ENCODE results near the gene PCBP3. TPM values are rescaled to one million over a fixed set of nuclear protein-coding genes. Genes with fewer than 3 reads are reported as not detected.

The PCBP3 gene
- total and polyA plus RNA-seq, 2 of the 8 experiments (the other 6 are each of a cell fraction or from before 2014, with no cell fraction given) = 3.5 to 6.3 TPM

- H3K4me2 ChIP-seq (ENCODE audit: insufficient read depth in 1 of 2, low read depth in 2 of 2, low read length in 2 of 2) = no peak overlapping the region
- POLR2A ChIA-PET (ENCODE audit: partially characterized antibody) = no interaction called here
- H3K4ac ChIP-seq (replicated peaks; ENCODE audit: insufficient read length, low read depth, low read length) = no peak overlapping the region
- H3K23ac ChIP-seq (ENCODE audit: insufficient read length) = no peak overlapping the region
- H3K23me2 ChIP-seq (ENCODE audit: low read depth, low read length) = no peaks in the 10 kb centered on the region
- H2BK20ac ChIP-seq (ENCODE audit: low read length) = no peak overlapping the region
- peaks cover 0 to 4% (median 0%) of the 10 kb centered on the region in 4 experiments; a peak in 2 of 7 replicates for H3K27me3 ChIP-seq (replicated peaks in 1 of 4; ENCODE audit: control insufficient read depth in 3 of 4, extremely low read depth in 1 of 4, insufficient read depth in 3 of 4, low read length in 3 of 4)
- H2BK15ac ChIP-seq (ENCODE audit: low read length) = no peak overlapping the region
- H3K79me1 ChIP-seq (ENCODE audit: low read depth, low read length) = no peaks in the 10 kb centered on the region; the same call in 1 of the 2 replicates
- H3K56ac ChIP-seq (replicated peaks; ENCODE audit: insufficient read length, low read depth, low read length) = no peak overlapping the region
- WGBS, 2 experiments (ENCODE audit: extremely low coverage in 1 of 2, insufficient coverage in 1 of 2, insufficient read length in 1 of 2, insufficient replicate concordance in 2 of 2, low coverage in 1 of 2, low lambda C conversion rate in 2 of 2, missing lambda C conversion rate in 1 of 2) = 91% methylated on average over 12 of the region's 12 CpGs; no CpG with 5 or more reads in 1 of the 2 experiments
- H2AK5ac ChIP-seq (ENCODE audit: low read depth, low read length) = no peak overlapping the region
- H2AFZ ChIP-seq (ENCODE audit: low read length) = no peak overlapping the region
- peaks cover 3 to 13% of the 10 kb centered on the region in 2 experiments; a peak in 3 of 4 replicates for H3K9me3 ChIP-seq (ENCODE audit: insufficient read depth in 2 of 2, low read depth in 1 of 2, low read length in 1 of 2)
- no peak overlapping the region for H3K27ac ChIP-seq (ENCODE audit: low read depth, low read length)
- no peak overlapping the region for H3K14ac ChIP-seq (ENCODE audit: insufficient read length)
- H3K18ac ChIP-seq (ENCODE audit: extremely low read depth, low read length) = no peak overlapping the region
- H3K4me3 ChIP-seq (ENCODE audit: extremely low read depth in 1 of 4, insufficient read depth in 2 of 4, low read depth in 3 of 4, low read length in 4 of 4) = no peak overlapping the region
- DNase-seq (ENCODE audit: low read depth in 1 of 2, low spot score in 2 of 2) (no peak), FAIRE-seq (no peak)
- H4K91ac ChIP-seq (replicated peaks; ENCODE audit: insufficient read length, low read length) = no peak overlapping the region
- H2BK120ac ChIP-seq (replicated peaks; ENCODE audit: low read depth, low read length) = no peak overlapping the region
- H2BK12ac ChIP-seq (ENCODE audit: low read depth, low read length) = no peak overlapping the region
- no peak overlapping the region for H4K8ac ChIP-seq (ENCODE audit: extremely low read depth, insufficient read depth, low read length)
- H3K79me2 ChIP-seq (ENCODE audit: control insufficient read depth in 1 of 2, insufficient read depth in 2 of 2, low read length in 2 of 2) = no peaks in the 10 kb centered on the region
- H2BK5ac ChIP-seq (ENCODE audit: low read depth, low read length) = no peak overlapping the region
- no peaks in the 10 kb centered on the region for H3K36me3 ChIP-seq (ENCODE audit: control insufficient read depth in 2 of 4, insufficient read depth in 4 of 4, low read length in 3 of 4)
- CTCF ChIA-PET (ENCODE audit: partially characterized antibody) = interaction anchor here (0.6 to 3.3 kb wide), 26 partner anchors 10 to 316 kb away, joined by 3 to 30 read pairs (median 4); no protein-coding TSS in a partner anchor
- H3K9ac ChIP-seq (replicated peaks in 1 of 4; ENCODE audit: extremely low read depth in 1 of 4, low read depth in 3 of 4, low read length in 3 of 4) = no peak overlapping the region
- no peaks in the 10 kb centered on the region for H4K20me1 ChIP-seq (replicated peaks in 1 of 2; ENCODE audit: control insufficient read depth in 1 of 2, insufficient read depth in 2 of 2, low read length in 2 of 2)
- H4K5ac ChIP-seq (ENCODE audit: insufficient read length, low read depth, low read length) = no peak overlapping the region
- no peaks in the 10 kb centered on the region for H3K4me1 ChIP-seq (replicated peaks in 1 of 4; ENCODE audit: control insufficient read depth in 3 of 4, insufficient read depth in 4 of 4, low read length in 3 of 4)
- TF ChIP-seq TEAD4 (IDR thresholded peaks at IDR 0.05; ENCODE audit: low read depth, low read length) (no peak), POLR2A (IDR thresholded peaks at IDR 0.05; ENCODE audit: control extremely low read depth in 1 of 2, low read depth in 2 of 2, low read length in 2 of 2) (no peak), POU5F1 (IDR thresholded peaks at IDR 0.05; ENCODE audit: low read depth, low read length) (no peak), BACH1 (IDR thresholded peaks at IDR 0.05; ENCODE audit: low read length) (no peak), HDAC6 (IDR thresholded peaks at IDR 0.05; ENCODE audit: low read depth, low read length) (no peak), RAD21 (IDR thresholded peaks at IDR 0.05 in 1 of 2, conservative IDR thresholded peaks at IDR 0.05 in 1 of 2; ENCODE audit: low read depth in 2 of 2, low read length in 2 of 2) (no peak), EGR1 (IDR thresholded peaks at IDR 0.05; ENCODE audit: borderline replicate concordance, low read depth, low read length) (no peak), CEBPB (IDR thresholded peaks at IDR 0.05; ENCODE audit: low read depth, low read length) (no peak), MAFK (IDR thresholded peaks at IDR 0.05; ENCODE audit: low read depth, low read length) (no peak), E2F6 (IDR thresholded peaks at IDR 0.05) (no peak), TCF12 (IDR thresholded peaks at IDR 0.05; ENCODE audit: low read depth, low read length) (no peak), POLR2AphosphoS5 (IDR thresholded peaks at IDR 0.05; ENCODE audit: low read depth, low read length) (no peak), RBBP5 (IDR thresholded peaks at IDR 0.05; ENCODE audit: borderline replicate concordance, low read depth, low read length) (no peak), NANOG (IDR thresholded peaks at IDR 0.05; ENCODE audit: insufficient read depth, low read depth, low read length, poor library complexity, severe bottlenecking) (no peak), RXRA (IDR thresholded peaks at IDR 0.05; ENCODE audit: insufficient read depth, low read depth, low read length) (no peak)
Measured at GRCh38 chr21:45922648-45923047, 279.1 kb downstream of the PCBP3 start.
